ENCODE measurements around the gene ITPA.

ITPA gene

GRCh38 chr20:3248167-3248992 is 39.1 kb downstream of the ITPA start:
- peaks cover 0 to 7% of the 10 kb centered on the region in 2 donors for H3K27me3 ChIP-seq
- no peaks in the 10 kb centered on the region for H3K9me3 ChIP-seq
- peak in 1 of 2 donors; percentile 52 for DNase-seq

GRCh38 chr20:3248993-3249347 is 39.7 kb downstream of the ITPA start:
- DNase-seq, result no peak
- H3K27me3 ChIP-seq, result peaks cover 0 to 5% of the 10 kb centered on the region in 2 donors
- TF ChIP-seq CTCF (IDR thresholded peaks at IDR 0.05), result no peak
- H3K4me3 ChIP-seq, result peak overlapping the region; percentile 4 to 5
- H3K4me1 ChIP-seq, result peaks cover 0 to 22% (median 17%) of the 10 kb centered on the region in 4 donors
- peaks cover 25 to 33% (median 30%) of the 10 kb centered on the region in 3 donors for H3K36me3 ChIP-seq
- H3K9me3 ChIP-seq, result no peaks in the 10 kb centered on the region
- intact Hi-C loops (cut with DNase I; ENCODE audit: low total_unique reads), result no loop called here
- H3K27ac ChIP-seq, result no peak overlapping the region

More at GRCh38 chr20:3248167-3248992, 39.1 kb downstream of the ITPA start:
- H3K27ac ChIP-seq, result no peak overlapping the region
- no peak for TF ChIP-seq CTCF (IDR thresholded peaks at IDR 0.05)
- H3K4me3 ChIP-seq, result peak overlapping the region; percentile 4 to 5
- intact Hi-C loops (cut with DNase I; ENCODE audit: low total_unique reads), result no loop called here
- H3K4me1 ChIP-seq, result peaks cover 0 to 22% (median 17%) of the 10 kb centered on the region in 4 donors
- H3K36me3 ChIP-seq, result peaks cover 23 to 27% (median 27%) of the 10 kb centered on the region in 3 donors

GRCh38 chr20:3250091-3250504 is 40.8 kb downstream of the ITPA start:
- Histone ChIP-seq H3K9me3 (no peaks in the 10 kb centered on the region), H3K4me3 (no peak overlapping the region), H3K27me3 (no peaks in the 10 kb centered on the region), H3K4me1 (peaks cover 0 to 22% (median 17%) of the 10 kb centered on the region in 4 donors), H3K36me3 (peaks cover 36 to 44% (median 38%) of the 10 kb centered on the region in 3 donors), H3K27ac (no peak overlapping the region)
- DNase-seq, result no peak
- intact Hi-C loops (cut with DNase I; ENCODE audit: low total_unique reads), result no loop called here
- TF ChIP-seq CTCF (IDR thresholded peaks at IDR 0.05), result no peak

GRCh38 chr20:3251806-3252205 is 42.5 kb downstream of the ITPA start:
- TF ChIP-seq CTCF (IDR thresholded peaks at IDR 0.05), result no peak
- H3K27me3 ChIP-seq, result no peaks in the 10 kb centered on the region
- no peak for DNase-seq
- H3K27ac ChIP-seq, result no peak overlapping the region
- H3K4me1 ChIP-seq, result peaks cover 0 to 22% (median 17%) of the 10 kb centered on the region in 4 donors
- no peaks in the 10 kb centered on the region for H3K9me3 ChIP-seq
- intact Hi-C loops (cut with DNase I; ENCODE audit: low total_unique reads), result no loop called here
- H3K4me3 ChIP-seq, result no peak overlapping the region
- H3K36me3 ChIP-seq, result peaks cover 51 to 61% (median 56%) of the 10 kb centered on the region in 3 donors

- no peaks in the 10 kb centered on the region for H3K27me3 ChIP-seq
- no peaks in the 10 kb centered on the region for H3K9me3 ChIP-seq
- H3K27ac ChIP-seq, result no peak overlapping the region
- H3K4me3 ChIP-seq, result no peak overlapping the region
- H3K4me1 ChIP-seq, result no peaks in the 10 kb centered on the region
- intact Hi-C loops (cut with DNase I; ENCODE audit: low total_unique reads), result no loop called here
- no peak for DNase-seq
- TF ChIP-seq CTCF (IDR thresholded peaks at IDR 0.05), result no peak
- peaks cover 74 to 98% (median 83%) of the 10 kb centered on the region in 3 donors for H3K36me3 ChIP-seq
These were observed 46.4 kb downstream of the ITPA start for GRCh38 chr20:3255728-3256127.
